GM18520 (cell line): ENCODE results near the gene B9D2.
"Not testable (repeated sequence)": the region's sequence is repeated elsewhere in the genome, so short reads cannot be mapped to it uniquely, and the experiment has no call there.

ENCODE experiments used
- ATAC-seq: cut with Tn5 transposase; IDR thresholded peaks from one replicate; pipeline ENCODE4 v1.9.1; 2021; ENCODE audit not compliant: unreplicated experiment

B9D2 gene

DNA sequence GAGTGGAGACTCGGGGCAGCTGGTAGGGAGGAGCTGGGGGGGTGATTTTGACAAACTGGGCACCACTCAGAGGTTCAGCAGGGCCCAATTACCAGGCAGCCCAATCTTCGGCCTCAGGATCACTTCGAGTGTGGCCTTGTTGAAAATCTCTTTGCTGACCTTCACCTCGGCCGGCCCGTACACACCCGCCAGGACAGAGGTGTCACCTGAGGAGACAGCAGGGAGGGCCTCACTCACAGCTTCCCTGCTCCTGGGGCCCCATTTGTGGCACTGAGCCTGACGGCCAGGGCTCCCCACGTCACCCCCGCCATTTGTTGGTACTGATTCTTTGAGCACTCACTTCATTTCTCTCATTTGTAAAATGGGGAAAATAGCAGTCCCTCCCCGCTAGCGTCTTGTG is 28.8 kb upstream of the B9D2 start:
- ATAC-seq: no peak

DNA sequence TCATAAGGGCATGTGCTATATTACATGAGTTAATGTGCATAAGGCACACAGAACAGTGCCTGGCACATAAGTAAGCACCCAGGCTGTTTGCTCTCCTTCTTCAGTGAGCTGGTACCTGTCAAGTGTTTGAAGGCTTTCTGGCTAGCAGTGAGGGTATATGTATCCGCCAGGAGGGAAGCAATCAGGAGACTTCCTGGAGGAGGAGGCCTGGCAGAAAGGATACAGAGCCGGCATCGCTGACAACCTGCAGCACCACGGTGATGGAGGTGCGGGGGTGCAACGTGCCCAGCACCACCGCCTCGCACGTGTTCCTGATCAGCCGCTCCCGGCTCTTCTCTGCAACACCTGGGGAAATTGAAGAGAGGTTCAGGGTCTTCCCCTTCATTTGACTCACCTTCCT is 27.7 kb upstream of the B9D2 start:
- ATAC-seq: no peak

DNA sequence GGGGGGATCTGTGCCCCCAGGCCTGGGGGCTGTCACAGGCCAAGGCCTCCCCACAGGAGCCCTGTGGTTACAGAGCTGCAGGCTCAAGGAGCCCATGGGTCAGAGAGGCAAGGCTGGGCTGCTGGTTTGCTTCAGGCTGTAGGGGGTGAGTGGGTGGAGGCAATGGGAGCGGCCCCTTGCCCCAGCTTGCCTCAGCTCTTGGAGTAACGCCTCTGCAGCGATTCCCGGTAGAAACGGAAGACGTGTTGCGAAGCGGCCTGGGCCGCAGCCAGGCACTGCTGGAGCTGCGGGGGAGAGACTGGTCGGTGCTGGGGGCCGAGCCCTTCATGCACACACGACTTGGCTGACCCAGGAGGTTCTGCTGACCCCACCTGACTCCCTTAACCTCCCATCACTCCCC is 22.5 kb upstream of the B9D2 start:
- ATAC-seq: no peak

DNA sequence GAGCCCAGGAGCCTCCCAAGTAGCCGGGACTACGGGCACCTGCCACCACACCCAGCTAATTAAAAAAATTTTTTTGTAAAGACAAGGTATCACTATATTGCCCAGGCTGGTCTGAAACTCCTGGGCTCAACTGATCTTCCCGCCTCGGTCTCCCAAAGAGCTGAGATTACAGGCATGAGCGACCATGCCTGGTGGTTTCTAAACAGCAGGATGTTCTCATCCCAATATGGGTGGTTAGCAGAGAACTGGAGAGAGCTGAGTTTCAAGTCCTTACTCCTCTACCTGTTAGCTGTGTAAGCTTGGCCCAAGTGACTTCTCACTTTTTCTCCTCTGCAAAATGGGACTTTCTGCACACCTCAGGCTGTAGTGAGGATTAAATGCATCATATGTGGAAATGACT is 20.4 kb upstream of the B9D2 start:
- ATAC-seq: no peak

DNA sequence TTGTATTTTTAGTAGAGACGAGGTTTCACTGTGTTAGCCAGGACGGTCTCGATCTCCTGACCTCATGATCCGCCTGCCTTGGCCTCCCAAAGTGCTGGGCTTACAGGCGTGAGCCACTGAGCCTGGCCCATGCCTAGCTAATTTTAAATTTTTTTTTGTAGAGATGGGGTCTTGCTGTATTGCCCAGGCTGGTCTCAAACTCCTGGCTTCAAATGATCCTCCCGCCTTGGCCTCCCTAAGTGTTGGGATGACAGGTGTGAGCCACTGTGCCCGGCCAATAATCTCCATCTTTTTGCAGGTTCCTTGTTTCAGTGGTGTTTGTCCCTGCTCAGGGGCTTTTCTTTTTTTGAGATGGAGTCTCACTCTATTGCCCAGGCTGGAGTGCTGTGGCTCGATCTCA is 17.6 kb upstream of the B9D2 start:
- ATAC-seq: not testable (repeated sequence)

DNA sequence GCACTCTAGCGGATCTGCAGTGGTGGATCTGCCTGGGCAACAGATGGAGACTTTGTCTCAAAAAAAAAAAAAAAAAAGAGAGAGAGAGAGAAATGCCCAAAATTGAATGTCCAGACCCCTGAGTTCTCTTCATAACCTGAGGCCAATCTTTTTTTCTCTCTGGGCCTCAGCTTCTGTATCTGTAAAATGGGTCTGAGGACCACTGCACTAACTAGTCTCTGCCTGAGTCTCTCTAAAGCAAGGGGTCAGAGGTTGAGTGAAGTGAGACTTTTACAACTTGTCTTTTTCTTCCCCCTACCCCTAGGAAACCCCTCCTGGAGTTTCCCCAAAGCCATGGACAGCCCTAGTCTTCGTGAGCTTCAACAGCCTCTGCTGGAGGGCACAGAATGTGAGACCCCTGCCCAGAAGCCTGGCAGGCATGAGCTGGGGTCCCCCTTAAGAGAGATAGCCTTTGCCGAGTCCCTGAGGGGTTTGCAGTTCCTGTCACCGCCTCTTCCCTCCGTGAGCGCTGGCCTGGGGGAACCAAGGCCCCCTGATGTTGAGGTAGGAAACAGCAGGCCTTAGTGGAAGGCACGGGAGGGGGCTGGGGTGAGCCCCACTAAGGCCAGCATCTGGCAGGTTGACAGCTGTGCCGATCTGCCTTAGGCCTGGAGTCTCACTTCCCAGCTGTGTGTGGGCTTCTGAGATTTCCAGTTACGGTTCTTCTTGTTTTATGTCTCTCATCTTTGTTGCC is 14.2 kb upstream of the B9D2 start:
- no peak for ATAC-seq

DNA sequence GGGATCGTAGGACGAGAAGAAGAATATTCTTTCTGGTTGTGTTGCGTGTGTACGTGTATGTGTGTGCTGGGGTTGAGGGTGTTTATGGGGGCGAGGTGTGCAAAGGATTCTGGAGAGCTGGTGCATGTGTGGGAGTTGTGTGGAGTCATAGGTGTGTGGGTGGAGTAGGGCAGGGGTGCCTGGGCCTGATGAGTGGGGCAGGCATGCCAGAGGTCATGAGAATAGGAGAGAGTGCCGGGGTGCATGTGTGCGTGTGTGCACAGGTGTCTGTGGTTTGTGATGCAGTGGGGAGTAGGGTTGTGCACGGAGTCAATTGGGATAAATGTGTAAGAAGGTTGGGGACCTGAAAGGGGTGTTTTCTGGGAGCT is 13.0 kb upstream of the B9D2 start:
- no peak for ATAC-seq

DNA sequence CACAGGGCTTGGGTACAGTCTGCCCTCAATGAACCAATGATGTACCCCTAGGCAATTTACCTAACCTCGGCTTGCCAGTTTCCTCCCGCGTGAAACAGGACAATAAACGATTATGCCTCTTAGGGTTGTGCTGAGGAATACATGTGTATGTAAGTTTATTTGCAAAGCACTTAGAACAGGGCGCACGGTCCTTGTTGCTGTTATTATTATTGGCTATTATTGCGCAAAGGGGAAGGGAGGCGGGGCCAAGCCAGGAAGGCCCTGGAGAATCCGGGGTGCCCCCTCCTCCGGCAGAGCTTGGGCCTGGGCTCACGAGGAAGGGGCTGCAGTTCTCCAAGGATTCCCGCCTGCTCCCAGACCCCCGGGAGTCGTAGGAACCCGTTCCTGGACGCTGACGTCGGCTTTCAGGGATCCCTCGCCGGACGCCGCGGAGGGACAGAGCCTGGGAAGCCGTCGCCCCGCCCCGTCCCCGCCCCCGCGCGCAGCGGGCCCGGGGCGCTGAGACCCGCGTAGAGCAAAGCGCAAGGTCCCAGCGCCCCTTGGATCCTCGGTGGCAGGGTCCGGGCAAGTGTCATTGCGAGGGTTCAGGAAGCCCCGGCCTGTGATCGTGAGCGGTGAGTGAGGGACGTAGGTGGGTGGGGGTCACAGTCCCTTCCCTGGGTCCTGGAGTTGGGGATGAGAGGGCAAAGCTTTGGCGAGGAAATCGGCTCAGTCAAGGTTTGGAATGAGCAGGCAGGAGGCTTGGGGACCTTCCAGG is 12.5 kb upstream of the B9D2 start, which contains the start of gene TMEM91:
TSS of gene TMEM91 (plus strand) at position 293 of the 757 bp plus-strand sequence. CDS start 1,777 bp downstream, outside the sequence.
- no peak for ATAC-seq

DNA sequence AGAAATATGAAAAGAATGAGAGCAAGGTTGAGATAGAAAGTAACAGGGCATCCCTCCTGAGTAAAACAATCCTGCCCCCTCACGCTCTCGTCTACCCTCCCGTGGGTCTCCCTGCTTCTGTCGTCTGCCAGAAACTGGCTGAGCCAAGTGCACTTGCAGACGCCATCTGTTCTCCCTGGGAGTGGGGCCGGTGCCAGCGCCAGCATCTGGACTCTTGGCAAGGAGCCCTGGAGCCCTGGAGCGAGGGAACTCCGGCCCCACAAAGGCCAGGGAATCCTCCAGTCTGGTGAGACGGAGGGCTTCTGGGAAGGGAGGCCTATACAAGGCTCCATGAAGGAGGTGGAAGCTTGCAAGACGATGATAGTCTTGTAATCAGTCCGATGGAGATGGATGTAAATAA is 10.0 kb upstream of the B9D2 start:
- ATAC-seq: no peak

DNA sequence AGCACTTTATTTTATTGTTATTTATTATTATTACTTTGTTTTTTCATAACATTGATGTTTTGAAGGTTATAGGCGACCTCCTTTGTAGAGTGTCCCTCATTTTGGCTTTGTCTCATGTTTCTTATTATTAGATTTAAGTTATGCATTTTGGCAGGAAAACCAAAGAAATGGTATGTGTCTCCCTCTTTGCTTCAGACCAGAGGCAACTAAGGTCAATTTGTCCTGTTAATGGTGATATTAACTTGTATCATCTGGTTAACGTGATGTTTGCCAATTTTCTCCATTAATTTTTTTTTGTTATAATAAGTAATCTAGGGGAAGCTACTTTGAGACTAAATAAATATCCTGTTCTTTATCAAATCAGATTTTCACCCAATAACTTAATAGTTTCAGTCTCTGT is 8.6 kb upstream of the B9D2 start:
- no peak for ATAC-seq

DNA sequence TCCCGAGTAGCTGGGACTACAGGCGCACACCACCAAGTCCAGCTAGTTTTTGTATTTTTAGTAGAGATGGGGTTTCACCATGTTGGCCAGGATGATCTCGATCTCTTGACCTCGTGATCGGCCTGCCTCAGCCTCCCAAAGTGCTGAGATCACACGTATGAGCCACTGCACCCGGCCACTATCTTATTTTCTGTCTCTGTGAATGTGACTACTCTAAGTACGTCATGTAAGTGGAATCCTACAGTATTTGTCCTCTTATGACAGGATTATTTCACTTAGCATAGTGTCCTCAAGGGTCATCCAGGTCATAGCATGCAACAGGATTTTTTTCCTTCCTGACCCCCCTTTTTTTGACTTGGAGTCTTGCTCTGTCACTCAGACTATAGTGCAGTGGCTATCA is 7.6 kb upstream of the B9D2 start:
- ATAC-seq: no peak

DNA sequence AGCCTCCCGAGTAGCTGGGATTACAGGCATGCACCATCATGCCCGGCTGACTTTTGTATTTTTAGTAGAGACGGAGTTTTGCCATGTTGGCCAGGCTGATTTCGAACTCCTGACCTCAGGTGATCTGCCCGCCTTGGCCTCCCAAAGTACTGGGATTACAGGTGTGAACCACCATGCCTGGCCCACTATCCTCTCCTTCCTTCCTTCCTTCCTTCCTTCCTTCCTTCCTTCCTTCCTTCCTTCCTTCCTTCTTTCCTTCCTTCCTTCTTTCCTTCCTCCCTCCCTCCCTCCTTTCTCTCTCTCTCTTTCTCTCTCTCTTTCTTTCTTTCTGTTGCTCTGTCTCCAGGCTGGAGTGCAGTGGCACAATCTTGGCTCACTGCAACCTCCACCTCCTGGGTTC is 7.2 kb upstream of the B9D2 start:
- not testable (repeated sequence) for ATAC-seq

DNA sequence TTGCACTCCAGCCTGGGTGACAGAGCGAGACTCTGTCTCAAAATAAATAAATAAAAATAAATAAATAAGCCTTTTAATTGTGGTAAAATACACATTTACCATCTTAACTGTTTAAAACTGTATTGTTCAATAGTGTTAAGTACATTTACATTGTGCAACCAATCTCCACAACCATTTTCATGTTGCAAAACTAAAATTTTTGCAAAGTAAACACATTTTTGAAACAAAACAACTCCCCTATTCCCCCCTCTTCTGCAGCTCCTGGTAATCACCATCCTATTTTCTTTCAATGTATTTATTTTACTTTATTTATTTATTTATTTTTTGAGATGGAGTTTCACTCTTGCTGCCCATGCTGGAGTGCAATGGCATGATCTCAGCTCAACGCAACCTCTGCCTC is 5.8 kb upstream of the B9D2 start:
- ATAC-seq: no peak

DNA sequence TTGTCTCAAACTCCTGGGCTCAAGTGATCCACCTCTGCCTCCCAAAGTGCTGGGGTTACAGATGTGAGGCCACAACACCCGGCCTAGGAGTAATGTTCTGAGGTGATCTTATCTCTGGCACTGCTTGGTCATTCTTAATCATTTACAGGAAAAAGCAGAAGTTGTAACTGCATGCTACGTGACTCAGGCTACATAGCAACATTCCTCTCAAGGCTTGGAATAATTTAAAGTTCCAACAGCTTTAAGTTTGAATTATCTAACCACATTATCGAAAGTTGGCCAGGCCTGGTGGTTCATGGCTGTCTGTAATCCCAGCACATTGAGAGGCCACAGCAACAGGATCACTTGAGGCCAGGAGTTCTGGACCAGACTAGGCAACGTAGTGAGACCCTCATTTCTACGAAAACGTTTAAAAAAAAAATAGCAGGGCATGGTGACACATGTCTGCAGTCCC is 3.9 kb upstream of the B9D2 start:
- ATAC-seq: no peak

DNA sequence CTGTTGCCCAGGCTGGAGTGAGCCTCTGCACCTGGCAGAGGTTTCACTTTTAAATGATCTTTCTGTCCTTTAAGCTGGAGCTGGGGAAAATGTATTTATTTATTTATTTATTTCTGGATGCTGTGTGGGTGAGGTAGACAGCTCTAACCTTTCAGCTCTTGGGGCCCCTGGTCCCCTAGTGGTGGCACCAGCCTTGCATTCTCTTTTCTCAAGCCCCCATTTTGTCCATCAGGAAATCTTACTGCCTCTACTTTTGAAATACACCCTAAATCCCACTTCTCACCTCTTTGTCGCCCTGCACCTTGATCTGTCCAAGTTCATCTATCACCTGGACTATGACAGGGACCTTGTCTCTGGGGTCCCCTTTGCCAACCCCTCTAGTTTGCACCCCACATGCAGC is 2.1 kb upstream of the B9D2 start:
- ATAC-seq: no peak

DNA sequence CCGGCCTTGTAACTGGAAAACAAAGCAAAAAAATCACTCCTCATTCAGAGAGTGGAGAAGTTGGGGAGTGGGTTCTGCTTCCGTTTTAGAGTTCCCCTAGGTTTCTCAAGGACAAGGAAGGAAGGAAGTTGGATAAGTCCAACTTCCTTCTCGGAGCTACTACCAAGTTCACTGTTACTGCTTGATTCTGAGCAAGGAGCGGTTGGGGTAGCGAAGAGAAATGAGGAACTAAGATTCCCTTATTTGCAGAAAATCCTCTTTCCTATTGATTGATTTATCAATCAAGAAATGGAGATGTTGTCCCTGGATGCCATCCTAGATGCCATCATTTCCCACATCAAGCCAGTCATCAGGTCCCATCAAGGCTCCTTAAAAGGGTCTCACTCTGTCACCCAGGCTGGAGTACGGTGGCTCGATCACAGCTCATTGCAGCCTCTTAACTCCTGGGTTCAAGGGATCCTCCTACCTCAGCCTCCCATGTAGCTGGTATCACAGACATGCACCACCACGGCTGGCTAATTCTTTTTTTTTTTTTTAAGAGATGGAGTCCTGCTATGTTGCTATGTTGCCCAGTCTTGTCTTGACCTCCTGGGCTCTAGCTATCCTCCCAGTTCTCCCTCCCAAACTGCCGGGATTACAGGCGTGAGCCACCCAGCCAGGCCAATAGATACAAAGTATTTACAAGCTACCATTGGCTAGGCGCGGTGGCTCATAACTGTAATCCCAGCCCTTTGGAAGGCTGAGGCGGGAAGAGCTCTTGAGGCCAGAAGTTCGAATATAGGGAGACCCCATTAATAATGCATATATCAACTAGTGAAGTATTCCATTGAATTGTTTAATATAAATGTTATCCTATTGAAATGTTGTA is 809 bp upstream of the B9D2 start:
- ATAC-seq: no peak

DNA sequence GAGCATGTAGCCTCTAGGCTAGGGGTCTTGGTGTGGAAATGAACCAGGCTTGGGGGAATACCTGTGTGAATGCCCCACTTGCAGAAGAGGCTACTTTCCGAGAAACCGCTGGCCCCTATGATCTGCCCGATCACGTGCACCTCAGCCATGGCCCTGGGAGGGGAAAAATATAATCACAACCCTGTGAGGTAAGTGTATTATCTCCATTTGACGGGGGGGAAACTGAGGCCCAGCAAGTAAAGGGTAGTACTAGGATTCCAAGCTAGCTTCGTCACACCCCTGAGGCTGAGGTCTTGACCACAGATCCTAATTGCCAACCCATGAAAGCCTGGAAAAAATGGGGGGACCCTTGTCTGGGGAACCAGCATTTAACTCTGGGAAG is 587 bp downstream of the B9D2 start:
- ATAC-seq: no peak

DNA sequence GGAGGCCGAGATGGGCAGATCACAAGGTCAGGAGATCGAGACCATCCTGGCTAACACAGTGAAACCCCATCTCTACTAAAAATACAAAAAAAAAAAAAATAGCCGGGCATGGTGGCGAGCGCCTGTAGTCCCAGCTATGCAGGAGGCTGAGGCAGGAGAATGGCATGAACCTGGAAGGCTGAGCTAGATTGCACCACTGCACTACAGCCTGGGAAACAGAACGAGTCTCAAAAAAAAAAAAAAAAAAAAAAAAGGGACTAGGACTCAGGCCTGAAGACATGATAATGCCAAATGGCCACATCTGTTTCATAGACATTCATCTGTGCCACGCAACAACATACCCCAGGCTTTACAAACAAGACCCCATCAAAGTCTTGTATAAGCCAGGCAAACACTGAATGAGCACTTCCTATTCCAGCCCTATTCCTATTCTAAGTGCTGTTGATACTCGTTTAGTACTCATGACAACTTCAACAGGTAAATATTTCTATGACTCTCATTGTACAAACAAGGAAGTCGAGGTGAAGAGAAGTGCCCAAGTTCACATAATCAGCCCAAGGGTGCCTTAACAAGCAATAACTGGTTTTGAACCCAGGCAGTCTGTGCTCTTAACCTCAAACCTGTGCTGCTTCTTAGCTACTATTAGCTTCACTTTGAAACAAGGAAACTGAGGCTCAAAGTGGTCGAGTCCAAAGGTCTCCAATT is 1.7 kb downstream of the B9D2 start:
- ATAC-seq: no peak

DNA sequence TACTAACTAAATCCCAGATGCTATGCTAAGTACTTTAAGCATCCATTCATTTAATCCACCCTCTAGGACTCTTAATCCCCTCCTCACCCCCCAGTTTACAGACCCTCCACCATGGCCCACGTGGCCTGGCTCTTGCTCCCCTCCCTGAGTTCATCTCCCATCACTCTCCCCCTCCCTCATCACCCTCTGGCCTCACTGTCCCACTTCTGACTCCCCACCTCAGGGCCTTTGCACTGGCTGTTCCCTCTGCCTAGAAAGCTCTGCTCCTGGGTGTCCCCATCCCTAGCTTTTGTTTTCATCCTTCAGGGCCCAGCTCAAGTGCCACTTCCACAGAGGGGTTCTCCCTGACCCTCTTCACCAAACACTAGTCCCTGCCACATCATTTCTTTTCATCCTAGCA is 4.2 kb downstream of the B9D2 start:
- no peak for ATAC-seq

DNA sequence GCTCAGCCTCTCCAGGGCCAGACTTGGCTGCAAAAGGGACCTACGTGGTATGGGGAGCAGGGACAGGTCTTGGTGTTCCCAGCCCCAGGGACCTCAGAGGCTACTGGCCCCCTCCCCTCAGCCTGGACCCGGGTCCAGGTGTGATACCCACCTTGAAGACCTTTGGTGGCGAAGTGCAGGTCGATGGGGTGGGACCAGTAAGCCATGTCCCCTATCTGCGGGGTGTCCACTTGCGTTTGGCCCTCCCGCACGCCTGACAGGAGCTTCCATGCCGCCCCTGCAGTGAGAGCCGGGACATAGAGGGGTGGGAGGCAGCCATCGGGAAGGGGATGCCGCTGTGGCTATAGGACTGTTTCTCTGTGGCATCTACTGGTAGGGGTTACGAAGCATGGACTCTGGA is 6.2 kb downstream of the B9D2 start:
- no peak for ATAC-seq
